Choroid plexus epithelial cell (primary cell): ENCODE measurements around the gene KRTAP2-3.
"Not testable (repeated sequence)": the region's sequence is repeated elsewhere in the genome, so short reads cannot be mapped to it uniquely, and the experiment has no call there.

ENCODE experiments used
- DNase-seq: peaks from one replicate; pipeline ENCODE4 v3.0.0-alpha.2; 2010; ENCODE audit warnings: low read depth
- H3K4me3 ChIP-seq: 2 replicates; pipeline ENCODE4 v1.5.1; 2011; ENCODE audit warnings: low read depth, mild to moderate bottlenecking, control low read depth, low read length, moderate library complexity
- CTCF ChIP-seq: conservative IDR thresholded peaks from 2 replicates; pipeline ENCODE4 v1.5.1; 2011; ENCODE audit warnings: low read depth, mild to moderate bottlenecking, control low read depth, inconsistent platforms, low read length, moderate library complexity

The KRTAP2-3 gene

GRCh38 chr17:41098481-41098880, 38.6 kb upstream of the KRTAP2-3 start:
- TF ChIP-seq CTCF: no peak
- no peak for DNase-seq
- no peak overlapping the region for H3K4me3 ChIP-seq

GRCh38 chr17:41098042-41098441, 38.1 kb upstream of the KRTAP2-3 start, which contains the start of gene KRTAP4-8:
Gene KRTAP4-8 (minus strand): TSS chr17:41098142. CDS start chr17:41098084, 58 bp downstream.
- no peak within 1 kb of the TSS for H3K4me3 ChIP-seq
- TF ChIP-seq CTCF: no peak
- DNase-seq: no peak

GRCh38 chr17:41096055-41096454, 36.1 kb upstream of the KRTAP2-3 start:
- TF ChIP-seq CTCF: no peak
- DNase-seq: no peak
- H3K4me3 ChIP-seq: no peak overlapping the region

- DNase-seq, H3K4me3 ChIP-seq: not testable (repeated sequence)
Measured at GRCh38 chr17:41088760-41089352, 28.9 kb upstream of the KRTAP2-3 start.

GRCh38 chr17:41084100-41084856, 24.4 kb upstream of the KRTAP2-3 start, which contains the start of gene KRTAP4-7:
Gene KRTAP4-7 (plus strand): TSS chr17:41084150. CDS start chr17:41084207, 57 bp downstream.
- DNase-seq, H3K4me3 ChIP-seq: not testable (repeated sequence)

- DNase-seq, H3K4me3 ChIP-seq: not testable (repeated sequence)
Measured at GRCh38 chr17:41083427-41083826, 23.5 kb upstream of the KRTAP2-3 start.

GRCh38 chr17:41082626-41083025, 22.7 kb upstream of the KRTAP2-3 start:
- no peak overlapping the region for H3K4me3 ChIP-seq
- no peak for TF ChIP-seq CTCF
- DNase-seq: no peak

GRCh38 chr17:41076788-41077187, 16.9 kb upstream of the KRTAP2-3 start:
- TF ChIP-seq CTCF: no peak
- no peak overlapping the region for H3K4me3 ChIP-seq
- DNase-seq: no peak
